Natural killer cell treated with Interleukin-12 subunit alpha and Interleukin-12 subunit beta and Interleukin-15 and Interleukin-18, amount 100 ng/mL, for 72 hours (primary cell): ENCODE results near the gene MAN2B2. TPM values are rescaled to one million over a fixed set of nuclear protein-coding genes. Genes with fewer than 3 reads are reported as not detected.
A peak's percentile ranks its signal among the peaks of the same experiment; 100 is the strongest.
"Not testable (repeated sequence)": the region's sequence is repeated elsewhere in the genome, so short reads cannot be mapped to it uniquely, and the experiment has no call there.

Source experiments
- ATAC-seq, 2 donors: fragments of 150-1000 bp; cut with Tn5 transposase in 1 of 2; sonication (Bioruptor Pico), chemical (Tn5 transposase) in 1 of 2; 2 replicates each; pipeline ENCODE4 v1.10.0; 2021
- DNase-seq: peaks from one replicate; pipeline ENCODE4 v3.0.0; 2022; ENCODE audit warnings: low spot score
- H3K27ac Mint-ChIP-seq, 2 donors: 1 replicate in 1 of 2; 2 replicates in 1 of 2; pipeline ENCODE4 v1.8.0; 2022; ENCODE audit warnings: mixed read lengths in 2 of 2, mild to moderate bottlenecking in 1 of 2, moderate library complexity in 1 of 2
- H3K27me3 Mint-ChIP-seq, 2 donors: 1 replicate in 1 of 2; 2 replicates in 1 of 2; pipeline ENCODE4 v1.8.0; 2022; ENCODE audit warnings: mixed read lengths in 2 of 2
- H3K36me3 Mint-ChIP-seq: one replicate; pipeline ENCODE4 v1.8.0; 2022; ENCODE audit warnings: mixed read lengths
- H3K4me1 Mint-ChIP-seq, 2 donors: 1 replicate in 1 of 2; 2 replicates in 1 of 2; pipeline ENCODE4 v1.8.0; 2022; ENCODE audit warnings: low read depth in 2 of 2, mixed read lengths in 2 of 2, mild to moderate bottlenecking in 1 of 2
- H3K4me3 Mint-ChIP-seq: one replicate; pipeline ENCODE4 v1.8.0; 2022; ENCODE audit warnings: mixed read lengths
- H3K9me3 Mint-ChIP-seq: 2 replicates; pipeline ENCODE4 v1.8.0; 2022; ENCODE audit warnings: mixed read lengths
- total RNA-seq, 2 donors: library from RNA; stranded (reverse); gene quantifications; one replicate each; pipeline ENCODE4 v1.2.3, GENCODE V29; 2022

MAN2B2 gene
- total RNA-seq, 2 donors from 2014 or later = 23.8 to 30.7 TPM

DNA sequence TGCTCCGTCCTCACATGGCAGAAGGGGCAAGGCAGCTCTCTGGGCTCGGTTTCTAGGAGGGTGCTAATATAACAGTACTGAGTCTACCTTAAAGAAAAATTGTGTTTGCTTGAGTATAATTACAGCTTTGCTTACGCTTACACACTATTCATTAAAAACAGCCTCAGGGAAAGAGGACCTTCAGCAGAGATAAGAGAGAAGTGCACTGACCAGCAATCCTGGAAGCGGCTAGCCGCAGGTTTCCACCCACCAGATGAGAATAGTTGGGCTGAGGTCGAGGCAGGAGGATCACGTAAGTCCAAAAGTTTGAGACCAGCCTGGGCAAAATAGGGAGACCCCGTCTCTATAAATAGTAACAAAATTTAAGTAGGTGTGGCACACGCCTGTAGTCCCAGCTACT, 50.3 kb downstream of the MAN2B2 start:
- H3K27me3 Mint-ChIP-seq = no peaks in the 10 kb centered on the region
- DNase-seq (no peak), ATAC-seq (no peak)
- H3K4me1 Mint-ChIP-seq = peaks cover 0 to 3% of the 10 kb centered on the region in 2 donors
- H3K9me3 Mint-ChIP-seq = no peaks in the 10 kb centered on the region
- no peak overlapping the region for H3K27ac Mint-ChIP-seq
- H3K4me3 Mint-ChIP-seq = no peak overlapping the region
- no peaks in the 10 kb centered on the region for H3K36me3 Mint-ChIP-seq

DNA sequence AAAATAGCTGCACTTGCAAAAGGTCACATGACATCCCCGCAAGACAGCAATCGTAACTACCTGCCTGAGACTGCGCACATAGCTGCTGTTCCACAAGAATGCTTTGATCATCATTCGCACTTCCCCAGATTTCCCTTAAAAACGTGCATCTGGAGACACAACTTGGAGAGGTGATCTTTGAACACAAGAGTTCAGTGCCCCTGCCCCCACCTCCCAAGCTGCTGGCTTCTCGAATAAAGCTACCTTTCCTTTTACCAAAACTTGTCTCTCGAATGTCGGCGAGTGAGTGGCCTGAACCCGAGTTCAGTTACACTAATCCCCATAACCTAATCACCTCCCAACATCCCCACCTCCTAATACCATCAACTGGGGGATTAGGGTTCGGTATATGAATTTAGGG, 51.1 kb downstream of the MAN2B2 start:
- H3K36me3 Mint-ChIP-seq = no peaks in the 10 kb centered on the region
- no peak overlapping the region for H3K27ac Mint-ChIP-seq
- H3K27me3 Mint-ChIP-seq = no peaks in the 10 kb centered on the region
- DNase-seq (no peak), ATAC-seq (no peak)
- no peak overlapping the region for H3K4me3 Mint-ChIP-seq
- H3K9me3 Mint-ChIP-seq = no peaks in the 10 kb centered on the region
- peaks cover 0 to 3% of the 10 kb centered on the region in 2 donors for H3K4me1 Mint-ChIP-seq

DNA sequence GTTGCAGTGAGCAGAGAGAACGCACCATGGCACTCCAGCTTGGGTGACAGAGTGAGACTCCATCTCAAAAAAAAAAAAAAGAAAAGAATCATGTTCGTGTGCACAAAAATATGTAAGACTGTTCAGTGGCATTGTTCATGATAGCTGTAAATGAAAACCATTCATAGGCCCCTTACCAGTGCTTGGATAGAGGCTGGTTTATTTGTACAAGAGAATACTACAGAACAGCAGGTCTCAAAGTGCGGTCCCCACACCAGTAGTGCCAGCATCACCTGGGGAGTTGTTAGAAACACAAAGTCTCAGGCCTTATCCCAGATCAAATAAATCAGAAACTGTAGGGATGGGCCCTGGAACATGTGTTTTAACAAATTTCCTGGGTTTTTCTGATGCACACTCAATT, 52.8 kb downstream of the MAN2B2 start:
- no peaks in the 10 kb centered on the region for H3K36me3 Mint-ChIP-seq
- H3K9me3 Mint-ChIP-seq = no peaks in the 10 kb centered on the region
- H3K27ac Mint-ChIP-seq = no peak overlapping the region
- ATAC-seq (no peak), DNase-seq (no peak)
- no peak overlapping the region for H3K4me3 Mint-ChIP-seq
- H3K27me3 Mint-ChIP-seq = no peaks in the 10 kb centered on the region
- no peaks in the 10 kb centered on the region for H3K4me1 Mint-ChIP-seq

DNA sequence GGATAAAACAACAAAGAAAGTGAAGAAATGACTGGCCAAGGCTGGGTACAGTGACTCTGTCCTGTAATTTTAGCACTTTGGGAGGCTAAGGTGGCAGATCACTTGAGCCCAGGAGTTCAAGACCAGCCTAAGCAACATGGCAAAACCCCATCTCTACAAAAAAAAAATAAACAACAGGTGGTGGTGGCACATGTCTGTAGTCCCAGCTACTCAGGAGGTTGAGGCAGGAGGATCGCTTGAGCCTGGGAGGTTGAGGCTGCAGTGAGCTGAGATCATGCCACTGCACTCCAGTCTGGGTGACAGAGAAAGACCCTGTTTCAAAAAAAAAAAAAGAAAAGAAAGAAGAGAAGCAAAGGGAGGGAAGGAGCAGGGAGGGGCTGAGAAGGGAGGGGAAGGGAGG, 53.5 kb downstream of the MAN2B2 start:
- not testable (repeated sequence) for H3K4me3 Mint-ChIP-seq, H3K36me3 Mint-ChIP-seq, ATAC-seq, H3K27ac Mint-ChIP-seq, H3K4me1 Mint-ChIP-seq, H3K27me3 Mint-ChIP-seq, DNase-seq, H3K9me3 Mint-ChIP-seq

DNA sequence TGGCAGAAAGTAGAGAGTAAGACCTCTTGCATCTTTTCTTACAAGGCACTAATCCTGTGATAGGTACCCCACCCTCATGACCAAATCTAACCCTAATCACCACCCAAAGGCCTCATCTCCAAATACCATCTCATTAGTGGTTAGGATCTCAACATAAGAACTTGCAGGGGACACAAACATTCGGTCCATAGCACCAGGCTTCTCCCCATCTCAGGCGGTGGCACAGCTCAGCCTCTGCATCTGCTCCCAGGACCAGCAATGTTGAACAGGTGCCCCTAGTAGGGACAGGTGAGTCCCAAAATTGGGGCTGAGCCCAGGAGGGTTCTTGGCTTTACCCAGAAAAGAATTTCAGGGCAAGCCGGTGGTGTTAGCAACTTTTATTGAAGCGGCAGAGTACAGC, 57.1 kb downstream of the MAN2B2 start:
- DNase-seq (no peak), ATAC-seq (no peak)
- H3K4me3 Mint-ChIP-seq = no peak overlapping the region
- H3K36me3 Mint-ChIP-seq = no peaks in the 10 kb centered on the region
- no peak overlapping the region for H3K27ac Mint-ChIP-seq
- no peaks in the 10 kb centered on the region for H3K27me3 Mint-ChIP-seq
- H3K4me1 Mint-ChIP-seq = peaks cover 3 to 5% of the 10 kb centered on the region in 2 donors
- no peaks in the 10 kb centered on the region for H3K9me3 Mint-ChIP-seq

DNA sequence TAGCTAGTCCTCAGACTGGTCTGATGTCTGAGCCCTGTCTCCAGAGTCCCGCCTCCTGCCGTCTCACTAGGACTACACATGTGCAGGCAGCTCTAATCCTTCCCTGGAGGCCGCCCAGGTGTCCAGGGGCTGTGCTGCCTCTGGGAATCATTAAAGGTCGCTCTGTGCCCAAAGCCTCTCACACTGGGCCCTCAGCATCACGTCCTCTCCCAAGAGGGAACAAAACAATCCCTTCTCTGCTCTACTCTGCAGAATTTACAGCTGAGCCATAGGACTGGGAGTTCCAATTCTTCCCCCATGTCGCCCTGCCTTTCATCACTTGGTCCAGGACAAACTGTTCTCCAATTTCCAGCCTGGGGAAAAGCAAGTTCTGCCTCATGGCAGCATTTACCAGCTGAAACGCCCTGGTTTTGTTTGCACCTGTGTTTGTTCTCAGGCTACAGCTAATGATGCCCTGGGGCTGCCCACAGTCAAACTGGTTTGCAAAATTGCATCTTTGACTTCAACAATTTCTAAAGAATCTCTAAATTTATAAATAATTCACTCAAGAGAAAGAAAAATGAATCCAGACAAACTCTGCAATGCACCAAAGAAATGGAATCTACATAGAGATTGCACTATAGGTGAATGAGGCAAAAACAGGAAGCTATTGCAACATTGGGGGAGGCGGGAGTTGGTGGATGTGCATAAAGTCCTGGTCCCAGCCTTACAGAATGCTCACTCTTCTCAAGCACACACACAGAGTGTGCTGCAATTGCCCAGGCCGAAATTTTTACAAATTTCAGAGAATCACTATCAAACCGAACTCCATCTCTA, 58.3 kb downstream of the MAN2B2 start:
- peak overlapping the region in 1 of 2 donors; percentile 31 for H3K27ac Mint-ChIP-seq
- ATAC-seq (no peak), DNase-seq (no peak)
- H3K36me3 Mint-ChIP-seq = no peaks in the 10 kb centered on the region
- H3K9me3 Mint-ChIP-seq = no peaks in the 10 kb centered on the region
- H3K4me3 Mint-ChIP-seq = no peak overlapping the region
- H3K27me3 Mint-ChIP-seq = no peaks in the 10 kb centered on the region
- peaks cover 3 to 5% of the 10 kb centered on the region in 2 donors for H3K4me1 Mint-ChIP-seq

DNA sequence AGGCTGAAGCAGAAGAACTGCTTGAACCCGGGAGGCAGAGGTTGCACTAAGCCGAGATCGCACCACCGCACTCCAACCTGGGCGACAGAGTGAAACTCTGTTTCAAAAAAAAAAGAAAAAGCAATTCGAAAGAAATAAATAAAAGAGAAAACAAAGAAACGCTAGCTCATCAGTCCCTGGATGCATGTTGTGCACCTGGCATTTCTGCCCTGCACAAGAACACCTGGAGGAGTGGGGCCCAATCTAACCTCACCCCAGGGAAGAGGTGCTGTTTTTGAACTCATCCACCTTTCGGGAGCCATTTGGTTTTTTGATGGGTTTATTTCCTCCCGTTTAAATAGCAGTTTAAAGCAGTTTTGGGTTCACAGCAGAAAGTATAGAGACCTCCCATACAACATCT, 59.8 kb downstream of the MAN2B2 start:
- H3K9me3 Mint-ChIP-seq = no peaks in the 10 kb centered on the region
- ATAC-seq = no peak
- no peak overlapping the region for H3K27ac Mint-ChIP-seq

DNA sequence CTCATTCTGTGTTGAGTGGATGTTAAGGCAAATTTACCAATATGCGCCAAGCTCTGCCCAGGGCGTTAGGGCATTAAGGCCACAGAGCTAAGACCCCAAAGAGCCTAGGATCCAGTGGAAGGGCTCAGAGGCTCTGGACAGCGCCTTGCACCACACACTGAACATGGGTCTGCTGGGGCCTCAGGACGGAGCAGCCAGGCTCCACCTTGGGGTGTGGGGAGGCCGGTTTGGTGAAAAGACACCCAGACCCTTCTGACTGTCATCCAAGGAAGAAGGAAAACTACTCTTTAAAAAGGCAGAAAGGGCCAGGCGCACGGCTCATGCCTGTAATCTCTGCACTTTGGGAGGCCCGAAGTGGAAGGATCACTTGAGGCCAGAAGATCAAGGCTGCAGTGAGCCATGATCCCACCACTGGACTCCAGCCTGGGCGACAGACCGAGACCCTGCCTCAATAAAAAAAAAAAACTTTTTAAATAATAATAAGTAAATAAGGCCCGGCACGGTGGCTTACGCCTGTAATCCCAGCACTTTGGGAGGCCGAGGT, 64.2 kb downstream of the MAN2B2 start:
- H3K9me3 Mint-ChIP-seq = no peaks in the 10 kb centered on the region
- DNase-seq = no peak
- H3K4me3 Mint-ChIP-seq = no peak overlapping the region

More for the DNA sequence above, 59.8 kb downstream of the MAN2B2 start:
- Mint-ChIP-seq H3K4me1 (peaks cover 3 to 5% of the 10 kb centered on the region in 2 donors), H3K4me3 (no peak overlapping the region), H3K27me3 (no peaks in the 10 kb centered on the region), H3K36me3 (no peaks in the 10 kb centered on the region)
- DNase-seq = no peak

DNA sequence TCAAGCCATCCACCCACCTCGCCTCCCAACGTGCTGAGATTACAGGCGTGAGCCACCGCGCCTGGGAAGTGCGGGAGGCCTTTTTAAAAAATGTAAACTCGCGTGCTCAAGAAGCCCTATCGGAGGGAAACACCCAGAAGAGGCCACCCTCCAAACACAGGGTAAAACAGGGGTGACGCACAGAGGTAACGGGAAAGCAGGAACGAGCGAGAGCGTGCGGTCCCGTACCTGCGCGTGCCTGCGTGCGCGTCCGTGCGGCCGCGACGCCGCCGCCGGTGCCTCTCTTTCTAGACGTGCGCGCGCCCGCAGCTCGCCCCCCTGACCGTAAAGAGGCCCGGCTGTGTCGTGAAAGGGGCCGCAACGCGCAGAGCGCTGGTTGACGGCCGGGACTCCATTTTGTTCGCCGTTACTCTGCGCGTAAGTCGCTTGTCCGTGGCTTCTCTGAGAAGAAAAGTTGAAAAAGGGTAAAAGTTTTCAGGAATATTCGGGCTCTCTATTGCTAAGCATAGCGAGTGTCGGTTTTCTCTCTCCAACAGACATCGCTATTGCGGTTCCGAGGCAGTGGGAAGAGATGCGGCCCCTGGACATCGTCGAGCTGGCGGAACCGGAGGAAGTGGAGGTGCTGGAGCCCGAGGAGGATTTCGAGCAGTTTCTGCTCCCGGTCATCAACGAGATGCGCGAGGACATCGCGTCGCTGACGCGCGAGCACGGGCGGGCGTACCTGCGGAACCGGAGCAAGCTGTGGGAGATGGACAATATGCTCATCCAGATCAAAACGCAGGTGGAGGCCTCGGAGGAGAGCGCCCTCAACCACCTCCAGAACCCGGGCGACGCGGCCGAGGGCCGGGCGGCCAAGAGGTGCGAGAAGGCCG, 65.5 kb downstream of the MAN2B2 start, which contains the start of gene MRFAP1:
Gene MRFAP1 (plus strand): TSS at position 394 of the 872 bp plus-strand sequence. CDS start 178 bp downstream, at position 572.
- Mint-ChIP-seq H3K27ac (peak within 1 kb of the TSS; percentile 94 to 99), H3K4me1 (peaks cover 17 to 35% of the 10 kb centered on the region in 2 donors), H3K4me3 (peak within 1 kb of the TSS; percentile 92), H3K36me3 (peaks cover 23% of the 10 kb centered on the region), H3K27me3 (no peaks in the 10 kb centered on the region), H3K9me3 (no peaks in the 10 kb centered on the region)
- DNase-seq = peak; percentile 96
- ATAC-seq = peak; percentile 92 to 94

More for the DNA sequence above, 64.2 kb downstream of the MAN2B2 start:
- Mint-ChIP-seq H3K27me3 (no peaks in the 10 kb centered on the region), H3K36me3 (peaks cover 23% of the 10 kb centered on the region), H3K4me1 (peaks cover 17 to 33% of the 10 kb centered on the region in 2 donors), H3K27ac (no peak overlapping the region)
- ATAC-seq = no peak

DNA sequence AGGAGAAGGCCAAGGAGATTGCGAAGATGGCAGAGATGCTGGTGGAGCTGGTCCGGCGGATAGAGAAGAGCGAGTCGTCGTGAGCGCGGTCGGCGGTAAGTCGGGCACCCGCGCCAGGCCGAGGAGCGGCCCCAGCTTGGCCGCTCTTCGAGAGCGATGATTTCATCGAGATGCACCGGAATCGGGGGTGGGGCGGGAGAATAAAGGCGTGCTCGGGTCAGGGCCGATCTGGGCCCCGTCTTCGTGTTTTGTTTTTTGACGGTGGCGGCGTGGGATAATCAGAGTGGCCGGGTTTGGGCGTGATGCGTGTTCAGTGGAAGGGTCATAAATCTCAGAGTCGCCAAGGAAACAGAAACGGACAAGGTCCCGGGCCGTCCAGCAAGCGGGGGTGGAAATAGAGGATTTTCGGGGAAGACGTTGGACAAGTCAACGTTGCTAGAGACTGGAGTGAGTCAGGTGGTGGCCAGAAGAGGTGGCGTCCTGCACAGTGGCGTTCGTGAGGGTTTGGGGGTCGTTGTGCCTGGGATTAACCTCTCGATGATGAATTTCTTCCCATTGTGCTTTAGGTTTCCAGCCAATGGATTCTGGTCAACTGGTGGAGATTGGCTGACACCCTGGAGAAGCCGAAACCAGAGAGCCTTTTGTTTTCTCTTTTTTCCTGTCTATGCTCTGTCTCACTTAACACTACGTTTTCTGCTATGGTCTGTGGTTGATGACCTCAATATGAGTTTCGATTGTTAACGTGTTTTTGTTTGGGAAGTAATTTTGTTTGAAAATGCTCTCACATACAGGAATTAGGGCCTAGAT, 66.4 kb downstream of the MAN2B2 start:
- peaks cover 17 to 36% of the 10 kb centered on the region in 2 donors for H3K4me1 Mint-ChIP-seq
- DNase-seq (no peak), ATAC-seq (peak; percentile 60 to 64)
- H3K27ac Mint-ChIP-seq = peak overlapping the region; percentile 94 to 99
- peak overlapping the region; percentile 92 for H3K4me3 Mint-ChIP-seq
- no peaks in the 10 kb centered on the region for H3K27me3 Mint-ChIP-seq
- peaks cover 23% of the 10 kb centered on the region for H3K36me3 Mint-ChIP-seq
- H3K9me3 Mint-ChIP-seq = no peaks in the 10 kb centered on the region

DNA sequence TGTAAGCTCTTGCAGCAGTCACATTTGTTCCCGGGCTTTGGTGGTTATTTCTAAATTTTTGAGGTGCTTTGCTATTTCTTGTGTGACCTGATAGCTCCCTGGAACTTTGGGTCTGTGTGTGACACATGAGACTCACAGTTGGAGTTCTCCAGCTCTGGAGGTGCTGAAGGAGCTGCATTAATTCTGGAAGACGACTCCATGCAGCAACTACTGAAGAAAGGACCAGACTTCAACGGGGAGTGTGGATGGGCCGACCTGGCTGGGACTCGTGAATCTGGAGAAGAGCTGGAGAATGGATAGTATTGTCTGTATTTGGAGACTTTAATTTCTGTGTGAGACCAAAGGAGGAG, 67.0 kb downstream of the MAN2B2 start:
- Mint-ChIP-seq H3K27ac (peak overlapping the region; percentile 94 to 99), H3K4me3 (peak overlapping the region; percentile 92), H3K9me3 (no peaks in the 10 kb centered on the region), H3K27me3 (no peaks in the 10 kb centered on the region), H3K36me3 (peaks cover 23% of the 10 kb centered on the region), H3K4me1 (peaks cover 17 to 36% of the 10 kb centered on the region in 2 donors)
- DNase-seq (no peak), ATAC-seq (no peak)

DNA sequence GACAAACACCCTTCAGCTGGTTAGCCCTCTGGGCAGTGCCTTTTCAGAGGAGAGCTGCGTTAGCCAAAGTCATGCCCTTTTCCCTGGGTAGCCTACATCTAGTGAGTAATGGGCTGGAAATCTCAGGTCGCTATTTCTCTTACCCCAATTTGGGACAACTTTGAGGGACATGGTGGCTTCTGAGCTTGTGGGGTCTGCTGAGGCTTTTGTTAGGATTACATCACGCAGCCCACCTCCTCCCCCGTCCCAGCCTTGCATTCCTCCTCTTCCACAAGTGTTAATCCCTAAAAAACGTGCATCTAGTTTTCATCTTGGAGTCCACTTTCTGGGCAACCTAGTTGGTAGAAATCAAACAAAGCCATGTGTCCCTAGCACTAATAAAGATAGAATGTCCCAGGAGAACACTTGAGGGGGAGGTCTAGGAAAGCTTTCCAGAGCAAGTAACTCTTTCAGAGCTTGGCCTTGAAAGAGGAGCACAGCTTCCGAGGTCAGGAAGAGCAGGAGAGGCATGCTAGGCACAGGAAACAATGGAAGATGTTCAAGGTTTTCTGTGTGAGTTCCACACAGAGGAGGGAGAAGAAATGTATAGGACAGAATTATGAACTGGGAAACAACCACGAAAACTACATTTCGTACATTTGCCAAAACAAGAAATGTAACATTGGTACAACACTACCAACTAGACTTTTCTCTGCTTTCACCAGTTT, 68.3 kb downstream of the MAN2B2 start:
- Mint-ChIP-seq H3K27ac (peak overlapping the region; percentile 94 to 99), H3K27me3 (no peaks in the 10 kb centered on the region)

More for the DNA sequence above, 68.3 kb downstream of the MAN2B2 start:
- H3K4me3 Mint-ChIP-seq = no peak overlapping the region
- no peak for DNase-seq
- no peaks in the 10 kb centered on the region for H3K9me3 Mint-ChIP-seq
- peaks cover 23% of the 10 kb centered on the region for H3K36me3 Mint-ChIP-seq
- H3K4me1 Mint-ChIP-seq = peaks cover 17 to 36% of the 10 kb centered on the region in 2 donors
- ATAC-seq = no peak
